CD8-positive, alpha-beta memory T cell (primary cell): ENCODE measurements around the gene ERBIN. TPM values are rescaled to one million over a fixed set of nuclear protein-coding genes. Genes with fewer than 3 reads are reported as not detected.
A peak's percentile ranks its signal among the peaks of the same experiment; 100 is the strongest.

Experiments used
- CTCF ChIA-PET: fragments of 350-600 bp; sonication (Branson Sonifier 250); formaldehyde crosslinking; loops from one replicate; lab custom pipeline; 2021; ENCODE audit warnings: antibody characterized with exemption; lab: Charles Lee
- POLR2A ChIA-PET: fragments of 350-600 bp; sonication (Branson Sonifier 250); formaldehyde crosslinking; loops from one replicate; lab custom pipeline; 2021; ENCODE audit warnings: antibody characterized with exemption; lab: Charles Lee
- DNase-seq, 5 donors: peaks; one replicate each; pipeline versions ENCODE4 v3.0.0 to v3.0.0-alpha.2; 2020 to 2022; ENCODE audit warnings: mixed read lengths in 1 of 5
- H3K27ac ChIP-seq: one replicate; pipeline ENCODE4 v1.7.0; 2013; ENCODE audit warnings: low read depth, mild to moderate bottlenecking, low read length, moderate library complexity
- H3K27me3 ChIP-seq: 2 replicates; pipeline ENCODE4 v1.7.0; 2013; ENCODE audit warnings: low read length, mild to moderate bottlenecking; ENCODE audit not compliant: insufficient read depth, poor library complexity, severe bottlenecking
- H3K36me3 ChIP-seq: 2 replicates; pipeline ENCODE4 v1.7.0; 2013; ENCODE audit warnings: mild to moderate bottlenecking, low read length, moderate library complexity; ENCODE audit not compliant: insufficient read depth
- H3K4me1 ChIP-seq: 2 replicates; pipeline ENCODE4 v1.7.0; 2013; ENCODE audit warnings: mild to moderate bottlenecking, low read length, moderate library complexity; ENCODE audit not compliant: insufficient read depth
- H3K4me3 ChIP-seq: 2 replicates; pipeline ENCODE4 v1.7.0; 2013; ENCODE audit warnings: mild to moderate bottlenecking, low read length
- H3K9me3 ChIP-seq: 2 replicates; pipeline ENCODE4 v1.7.0; 2013; ENCODE audit warnings: mild to moderate bottlenecking, low read length
- H3K27ac Mint-ChIP-seq, 8 donors: one replicate each; pipeline ENCODE4 v1.8.0; 2020 to 2021; ENCODE audit warnings: mixed read lengths in 8 of 8, mild to moderate bottlenecking in 6 of 8, inconsistent platforms in 3 of 8, moderate library complexity in 3 of 8
- H3K27me3 Mint-ChIP-seq, 2 donors: one replicate each; pipeline ENCODE4 v1.8.0; 2020 to 2021; ENCODE audit warnings: mixed read lengths in 2 of 2, mild to moderate bottlenecking in 1 of 2, moderate library complexity in 1 of 2
- H3K36me3 Mint-ChIP-seq, 3 donors: one replicate each; pipeline ENCODE4 v1.8.0; 2020 to 2021; ENCODE audit warnings: mixed read lengths in 3 of 3, inconsistent platforms in 1 of 3, mild to moderate bottlenecking in 1 of 3
- H3K4me1 Mint-ChIP-seq, 3 donors: one replicate each; pipeline ENCODE4 v1.8.0; 2020 to 2021; ENCODE audit warnings: mixed read lengths in 3 of 3, inconsistent platforms in 1 of 3, mild to moderate bottlenecking in 1 of 3
- H3K4me3 Mint-ChIP-seq, 7 donors: one replicate each; pipeline ENCODE4 v1.8.0; 2020 to 2021; ENCODE audit warnings: mixed read lengths in 7 of 7, mild to moderate bottlenecking in 6 of 7, moderate library complexity in 4 of 7, inconsistent platforms in 2 of 7
- H3K9me3 Mint-ChIP-seq, 5 donors: one replicate each; pipeline ENCODE4 v1.8.0; 2020 to 2022; ENCODE audit warnings: mixed read lengths in 5 of 5, mild to moderate bottlenecking in 3 of 5, moderate library complexity in 2 of 5, inconsistent platforms in 1 of 5
- polyA plus RNA-seq: library from polyadenylated mRNA; unstranded; fragments of 300-500 nt; fragmentation: Illumina TruSeq; gene quantifications from one replicate; pipeline ENCODE4 v1.2.3, GENCODE V29; 2021
- total RNA-seq, 2 experiments: library from RNA; stranded (reverse); gene quantifications; one replicate each; pipeline ENCODE4 v1.2.3, GENCODE V29; 2021

The ERBIN gene
- total and polyA plus RNA-seq, 3 experiments from 2014 or later = 40.9 to 49.0 (median 43.1) TPM

DNA sequence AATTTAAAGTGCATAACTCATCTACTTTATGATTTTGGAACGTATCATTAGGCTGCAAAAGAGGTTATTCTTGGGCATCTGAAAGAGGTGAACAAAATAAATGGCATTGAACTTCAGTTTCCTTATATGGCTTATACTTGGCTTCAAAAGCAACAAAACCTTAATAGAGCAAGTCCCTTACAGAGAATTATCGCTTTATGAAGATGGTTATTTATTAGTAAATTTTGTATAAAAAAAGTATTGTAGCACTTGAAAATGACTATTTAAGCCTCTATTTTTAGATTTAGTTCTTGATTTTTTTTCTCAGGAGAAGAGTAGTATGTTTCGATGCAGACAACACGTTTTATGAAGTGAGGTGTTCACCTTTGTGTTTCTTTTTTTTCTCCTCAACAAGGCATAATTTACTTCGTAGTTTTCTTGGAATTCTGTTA lies 2.0 kb downstream of the ERBIN start:
- H3K27me3 ChIP-seq = no peaks in the 10 kb centered on the region
- ChIA-PET POLR2A (interaction anchor here (0.6 to 1.1 kb wide), 2 partner anchors 61 to 1078 kb away, joined by 3 read pairs; no protein-coding TSS in a partner anchor), CTCF (no interaction called here)
- peak overlapping the region; percentile 91 to 99 (median 97) for H3K4me3 Mint-ChIP-seq
- H3K9me3 Mint-ChIP-seq = no peaks in the 10 kb centered on the region
- H3K27ac Mint-ChIP-seq = peak overlapping the region in 7 of 8 donors; percentile 61 to 98 (median 91)
- peaks cover 53 to 71% (median 69%) of the 10 kb centered on the region in 3 donors for H3K4me1 Mint-ChIP-seq
- H3K27me3 Mint-ChIP-seq = peaks cover 0 to 5% of the 10 kb centered on the region in 2 donors
- no peak for DNase-seq
- H3K4me1 ChIP-seq = peaks cover 55% of the 10 kb centered on the region
- H3K9me3 ChIP-seq = no peaks in the 10 kb centered on the region
- peak overlapping the region; percentile 90 for H3K27ac ChIP-seq
- no peaks in the 10 kb centered on the region for H3K36me3 ChIP-seq
- H3K4me3 ChIP-seq = peak overlapping the region; percentile 73
- peaks cover 0 to 48% (median 8%) of the 10 kb centered on the region in 3 donors for H3K36me3 Mint-ChIP-seq

- Histone ChIP-seq H3K4me1 (peaks cover 55% of the 10 kb centered on the region), H3K36me3 (no peaks in the 10 kb centered on the region), H3K27me3 (no peaks in the 10 kb centered on the region), H3K4me3 (peak overlapping the region; percentile 73), H3K9me3 (no peaks in the 10 kb centered on the region), H3K27ac (peak overlapping the region; percentile 90)
- no peak overlapping the region for H3K27ac Mint-ChIP-seq
- no peak for DNase-seq
- H3K36me3 Mint-ChIP-seq = peaks cover 0 to 48% (median 8%) of the 10 kb centered on the region in 3 donors
- POLR2A ChIA-PET = no interaction called here
- H3K4me1 Mint-ChIP-seq = peaks cover 51 to 70% (median 68%) of the 10 kb centered on the region in 3 donors
- H3K4me3 Mint-ChIP-seq = peak overlapping the region in 6 of 7 donors; percentile 91 to 98 (median 96)
- peaks cover 0 to 5% of the 10 kb centered on the region in 2 donors for H3K27me3 Mint-ChIP-seq
- H3K9me3 Mint-ChIP-seq = no peaks in the 10 kb centered on the region
- CTCF ChIA-PET = no interaction called here
Measured at GRCh38 chr5:65928860-65929259, 2.5 kb downstream of the ERBIN start.

GRCh38 chr5:65932676-65933075 lies 6.3 kb downstream of the ERBIN start:
- no peak overlapping the region for H3K27ac ChIP-seq
- no peak for DNase-seq
- H3K27me3 ChIP-seq = no peaks in the 10 kb centered on the region
- no peaks in the 10 kb centered on the region for H3K9me3 ChIP-seq
- peaks cover 72% of the 10 kb centered on the region for H3K4me1 ChIP-seq
- peaks cover 75 to 94% (median 93%) of the 10 kb centered on the region in 3 donors for H3K4me1 Mint-ChIP-seq
- no peaks in the 10 kb centered on the region for H3K9me3 Mint-ChIP-seq
- peaks cover 0 to 43% (median 14%) of the 10 kb centered on the region in 3 donors for H3K36me3 Mint-ChIP-seq
- H3K27me3 Mint-ChIP-seq = no peaks in the 10 kb centered on the region
- POLR2A ChIA-PET = no interaction called here
- H3K4me3 Mint-ChIP-seq = peak overlapping the region; percentile 3 to 65 (median 30)
- H3K36me3 ChIP-seq = no peaks in the 10 kb centered on the region
- no peak overlapping the region for H3K4me3 ChIP-seq
- H3K27ac Mint-ChIP-seq = peak overlapping the region in 5 of 8 donors; percentile 47 to 74 (median 59)
- CTCF ChIA-PET = no interaction called here

GRCh38 chr5:65933295-65933694 lies 6.9 kb downstream of the ERBIN start:
- H3K27me3 Mint-ChIP-seq = no peaks in the 10 kb centered on the region
- H3K27ac ChIP-seq = no peak overlapping the region
- H3K36me3 ChIP-seq = no peaks in the 10 kb centered on the region
- H3K4me3 ChIP-seq = no peak overlapping the region
- H3K4me3 Mint-ChIP-seq = peak overlapping the region in 6 of 7 donors; percentile 3 to 65 (median 28)
- H3K9me3 ChIP-seq = no peaks in the 10 kb centered on the region
- no peaks in the 10 kb centered on the region for H3K27me3 ChIP-seq
- peaks cover 72% of the 10 kb centered on the region for H3K4me1 ChIP-seq
- ChIA-PET CTCF (no interaction called here), POLR2A (no interaction called here)
- DNase-seq = no peak
- H3K4me1 Mint-ChIP-seq = peaks cover 79 to 95% (median 94%) of the 10 kb centered on the region in 3 donors
- peak overlapping the region in 7 of 8 donors; percentile 9 to 79 (median 27) for H3K27ac Mint-ChIP-seq
- H3K9me3 Mint-ChIP-seq = no peaks in the 10 kb centered on the region
- peaks cover 4 to 39% (median 15%) of the 10 kb centered on the region in 3 donors for H3K36me3 Mint-ChIP-seq

DNA sequence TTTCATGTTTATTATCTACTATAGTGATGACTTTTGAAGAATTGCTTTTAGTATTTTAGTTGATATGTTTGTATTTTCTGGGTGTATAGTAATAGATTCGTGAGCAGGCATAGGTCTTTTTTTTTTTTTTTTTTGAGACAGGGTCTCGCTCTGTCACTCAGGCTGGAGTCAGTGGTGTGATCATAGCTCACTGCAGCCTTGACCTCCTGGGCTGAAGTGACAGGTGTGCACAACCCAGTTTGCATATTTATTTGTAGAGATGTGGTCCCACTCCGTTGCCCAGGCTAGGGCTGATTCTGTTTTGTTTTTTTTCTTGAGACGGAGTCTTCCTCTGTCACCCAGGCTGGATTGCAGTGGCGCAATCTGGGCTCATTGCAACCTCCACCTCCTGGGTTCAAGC lies 11.9 kb downstream of the ERBIN start:
- ChIA-PET POLR2A (no interaction called here), CTCF (no interaction called here)

DNA sequence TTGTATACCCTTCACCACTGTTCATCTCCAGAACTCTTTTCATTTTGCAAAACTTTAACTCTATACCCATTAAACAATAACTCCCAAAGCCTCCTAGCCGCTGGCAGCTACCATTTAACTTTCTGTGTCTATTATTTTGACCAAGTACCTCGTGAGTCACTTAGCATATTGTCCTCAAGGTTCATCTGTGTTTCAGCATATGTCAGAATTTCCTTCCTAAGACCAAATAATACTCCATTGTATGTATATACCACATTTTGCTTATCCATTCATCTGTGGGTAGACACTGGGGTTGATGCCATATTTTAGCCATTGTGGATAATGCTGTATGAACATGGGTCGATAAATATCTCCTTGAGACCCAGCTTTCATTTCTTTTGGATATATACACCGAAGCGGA lies 17.4 kb downstream of the ERBIN start:
- H3K9me3 Mint-ChIP-seq = no peaks in the 10 kb centered on the region
- DNase-seq = no peak
- H3K4me3 Mint-ChIP-seq = peak overlapping the region in 1 of 7 donors; percentile 33
- Histone ChIP-seq H3K4me3 (no peak overlapping the region), H3K36me3 (no peaks in the 10 kb centered on the region), H3K4me1 (no peaks in the 10 kb centered on the region), H3K9me3 (no peaks in the 10 kb centered on the region), H3K27me3 (no peaks in the 10 kb centered on the region), H3K27ac (no peak overlapping the region)
- peaks cover 43 to 75% (median 74%) of the 10 kb centered on the region in 3 donors for H3K4me1 Mint-ChIP-seq
- H3K27me3 Mint-ChIP-seq = no peaks in the 10 kb centered on the region
- peaks cover 0 to 34% (median 12%) of the 10 kb centered on the region in 3 donors for H3K36me3 Mint-ChIP-seq
- ChIA-PET CTCF (no interaction called here), POLR2A (no interaction called here)
- peak overlapping the region in 2 of 8 donors; percentile 54 to 76 for H3K27ac Mint-ChIP-seq

More for the DNA sequence above, 11.9 kb downstream of the ERBIN start:
- H3K4me1 Mint-ChIP-seq = peaks cover 57 to 78% (median 75%) of the 10 kb centered on the region in 3 donors
- no peaks in the 10 kb centered on the region for H3K27me3 Mint-ChIP-seq
- Histone ChIP-seq H3K4me1 (peaks cover 34% of the 10 kb centered on the region), H3K4me3 (no peak overlapping the region), H3K27ac (no peak overlapping the region), H3K36me3 (no peaks in the 10 kb centered on the region), H3K9me3 (no peaks in the 10 kb centered on the region), H3K27me3 (no peaks in the 10 kb centered on the region)
- no peak for DNase-seq
- peak overlapping the region in 2 of 8 donors; percentile 26 to 84 for H3K27ac Mint-ChIP-seq
- no peaks in the 10 kb centered on the region for H3K9me3 Mint-ChIP-seq
- peaks cover 4 to 31% (median 7%) of the 10 kb centered on the region in 3 donors for H3K36me3 Mint-ChIP-seq
- H3K4me3 Mint-ChIP-seq = peak overlapping the region in 2 of 7 donors; percentile 12 to 16

GRCh38 chr5:65946198-65946745 lies 19.9 kb downstream of the ERBIN start:
- Mint-ChIP-seq H3K36me3 (peaks cover 0 to 33% (median 13%) of the 10 kb centered on the region in 3 donors), H3K4me1 (peaks cover 53 to 94% (median 87%) of the 10 kb centered on the region in 3 donors), H3K9me3 (no peaks in the 10 kb centered on the region), H3K27ac (peak overlapping the region in 3 of 8 donors; percentile 36 to 52 (median 37)), H3K27me3 (no peaks in the 10 kb centered on the region), H3K4me3 (no peak overlapping the region)
- H3K36me3 ChIP-seq = no peaks in the 10 kb centered on the region
- no peaks in the 10 kb centered on the region for H3K9me3 ChIP-seq
- H3K27ac ChIP-seq = no peak overlapping the region
- H3K27me3 ChIP-seq = no peaks in the 10 kb centered on the region
- H3K4me3 ChIP-seq = no peak overlapping the region
- ChIA-PET POLR2A (no interaction called here), CTCF (no interaction called here)
- no peak for DNase-seq
- H3K4me1 ChIP-seq = peaks cover 5% of the 10 kb centered on the region

DNA sequence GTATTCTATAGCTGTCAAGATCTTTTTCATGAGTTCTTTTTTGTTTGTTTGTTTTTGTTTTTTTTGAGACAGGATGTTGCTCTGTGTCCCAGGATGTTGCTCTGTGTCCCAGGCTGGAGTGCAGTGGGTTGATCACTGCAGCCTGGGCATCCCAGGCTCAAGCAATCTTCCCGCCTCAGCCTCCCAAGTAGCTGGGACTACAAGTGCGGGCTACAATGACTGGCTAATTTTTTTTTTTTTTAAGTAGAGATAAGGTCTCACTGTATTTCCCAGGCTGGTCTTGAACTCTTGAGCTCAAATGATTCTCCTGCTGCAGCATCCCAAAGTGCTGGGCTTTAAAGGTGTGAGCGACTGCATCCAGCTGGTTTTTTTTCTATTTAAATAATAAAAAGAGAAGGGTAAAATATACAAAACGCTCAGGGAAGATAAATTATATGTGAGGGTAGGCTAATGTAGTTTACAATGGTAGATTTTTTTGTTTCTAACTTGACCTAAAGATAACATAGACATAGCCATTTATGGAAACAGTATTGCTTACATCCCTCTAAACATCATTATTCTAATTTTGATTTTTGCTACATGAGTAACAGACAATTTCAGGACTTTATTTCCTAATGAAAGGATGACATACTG lies 21.9 kb downstream of the ERBIN start:
- no peak for DNase-seq
- Histone ChIP-seq H3K4me1 (peaks cover 15% of the 10 kb centered on the region), H3K27ac (no peak overlapping the region), H3K27me3 (no peaks in the 10 kb centered on the region), H3K36me3 (no peaks in the 10 kb centered on the region), H3K4me3 (no peak overlapping the region), H3K9me3 (no peaks in the 10 kb centered on the region)
- ChIA-PET CTCF (interaction anchor here (0.7 kb wide), 1 partner anchor 1218 kb away, joined by 4 read pairs; no protein-coding TSS in a partner anchor), POLR2A (no interaction called here)
- peaks cover 0 to 29% (median 17%) of the 10 kb centered on the region in 3 donors for H3K36me3 Mint-ChIP-seq
- H3K4me3 Mint-ChIP-seq = no peak overlapping the region
- peak overlapping the region in 1 of 8 donors; percentile 75 for H3K27ac Mint-ChIP-seq
- H3K27me3 Mint-ChIP-seq = no peaks in the 10 kb centered on the region
- H3K9me3 Mint-ChIP-seq = no peaks in the 10 kb centered on the region
- peaks cover 55 to 93% (median 84%) of the 10 kb centered on the region in 3 donors for H3K4me1 Mint-ChIP-seq
